ENCODE results near the gene CRHR2. TPM values are rescaled to one million over a fixed set of nuclear protein-coding genes. Genes with fewer than 3 reads are reported as not detected.

CRHR2 gene
- total RNA-seq, result not detected in 2 replicates
- not detected in 2 replicates for polyA plus RNA-seq
- not detected in 2 replicates for polyA plus RNA-seq (2012)
- not detected in 2 replicates for polyA minus RNA-seq (ENCODE audit: low replicate concordance)

GRCh38 chr7:30682212-30683083 lies at the start of gene CRHR2:
Gene CRHR2, minus strand, starts transcription at chr7:30682456. Its CDS starts 176 bp downstream, at chr7:30682280.
- H3K79me2 ChIP-seq (ENCODE audit: control insufficient read depth, insufficient read depth, low read length), result no peaks in the 10 kb centered on the region
- H3K9ac ChIP-seq (ENCODE audit: insufficient read depth, low read length), result no peak within 1 kb of the TSS
- TF ChIP-seq EZH2 (IDR thresholded peaks at IDR 0.05; ENCODE audit: low read length, missing control alignments), result no peak
- TF ChIP-seq, protein P1, sequence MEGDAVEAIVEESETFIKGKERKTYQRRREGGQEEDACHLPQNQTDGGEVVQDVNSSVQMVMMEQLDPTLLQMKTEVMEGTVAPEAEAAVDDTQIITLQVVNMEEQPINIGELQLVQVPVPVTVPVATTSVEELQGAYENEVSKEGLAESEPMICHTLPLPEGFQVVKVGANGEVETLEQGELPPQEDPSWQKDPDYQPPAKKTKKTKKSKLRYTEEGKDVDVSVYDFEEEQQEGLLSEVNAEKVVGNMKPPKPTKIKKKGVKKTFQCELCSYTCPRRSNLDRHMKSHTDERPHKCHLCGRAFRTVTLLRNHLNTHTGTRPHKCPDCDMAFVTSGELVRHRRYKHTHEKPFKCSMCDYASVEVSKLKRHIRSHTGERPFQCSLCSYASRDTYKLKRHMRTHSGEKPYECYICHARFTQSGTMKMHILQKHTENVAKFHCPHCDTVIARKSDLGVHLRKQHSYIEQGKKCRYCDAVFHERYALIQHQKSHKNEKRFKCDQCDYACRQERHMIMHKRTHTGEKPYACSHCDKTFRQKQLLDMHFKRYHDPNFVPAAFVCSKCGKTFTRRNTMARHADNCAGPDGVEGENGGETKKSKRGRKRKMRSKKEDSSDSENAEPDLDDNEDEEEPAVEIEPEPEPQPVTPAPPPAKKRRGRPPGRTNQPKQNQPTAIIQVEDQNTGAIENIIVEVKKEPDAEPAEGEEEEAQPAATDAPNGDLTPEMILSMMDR (conservative IDR thresholded peaks at IDR 0.05 in 1 of 2, IDR thresholded peaks at IDR 0.05 in 1 of 2; ENCODE audit: low read depth in 1 of 2, low read length in 2 of 2), result peak in 1 of 2 donors; percentile 12
- no peaks in the 10 kb centered on the region for H3K4me1 ChIP-seq (ENCODE audit: control insufficient read depth, extremely low read depth, insufficient read depth, low read length)
- DNase-seq (ENCODE audit: low read depth in 2 of 2), result no peak
- H3K4me3 ChIP-seq (replicated peaks in 1 of 4; ENCODE audit: control extremely low read depth in 1 of 4, insufficient read depth in 1 of 4, low read depth in 3 of 4, low read length in 4 of 4), result peak within 1 kb of the TSS in 1 of 4 experiments; percentile 7
- no peaks in the 10 kb centered on the region for H3K9me3 ChIP-seq (ENCODE audit: control insufficient read depth, insufficient read depth, low read depth, low read length)
- H2AFZ ChIP-seq (ENCODE audit: low read length), result no peak within 1 kb of the TSS
- H3K36me3 ChIP-seq (ENCODE audit: control insufficient read depth, insufficient read depth, low read length), result no peaks in the 10 kb centered on the region
- H3K27me3 ChIP-seq (ENCODE audit: control insufficient read depth, insufficient read depth, low read length), result peaks cover 61% of the 10 kb centered on the region
- no peak within 1 kb of the TSS for H3K27ac ChIP-seq (ENCODE audit: insufficient read depth, low read length)
- no peaks in the 10 kb centered on the region for H4K20me1 ChIP-seq (ENCODE audit: control insufficient read depth, extremely low read depth, insufficient read depth, low read length)
- H3K4me2 ChIP-seq (ENCODE audit: extremely low read depth, insufficient read depth, low read length), result no peak within 1 kb of the TSS

DNA sequence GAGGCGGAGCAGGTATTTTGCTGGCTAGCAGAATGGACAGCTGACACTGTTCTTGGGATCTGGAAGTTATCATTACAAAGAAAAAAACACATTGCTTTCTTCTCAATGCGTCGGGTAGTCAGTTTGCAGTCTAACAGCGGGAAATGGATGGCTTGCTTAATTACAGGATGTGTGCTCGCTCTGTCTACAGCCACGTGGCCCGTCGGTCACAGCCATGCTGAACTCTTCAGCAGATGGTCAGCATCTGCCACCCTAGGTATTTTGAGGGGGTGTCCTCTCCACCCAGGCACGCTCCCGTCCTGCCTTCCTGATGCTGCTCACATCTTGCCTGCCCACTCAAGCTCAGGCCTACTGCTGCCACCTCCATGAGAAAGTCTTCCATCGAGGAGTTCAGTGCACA lies 49.3 kb upstream of the CRHR2 start:
- no peak for TF ChIP-seq EZH2 (IDR thresholded peaks at IDR 0.05; ENCODE audit: low read length, missing control alignments)
- TF ChIP-seq, protein P1 (conservative IDR thresholded peaks at IDR 0.05 in 1 of 2, IDR thresholded peaks at IDR 0.05 in 1 of 2; ENCODE audit: low read depth in 1 of 2, low read length in 2 of 2), result no peak
- Histone ChIP-seq H3K27me3 (ENCODE audit: control insufficient read depth, insufficient read depth, low read length) (peaks cover 12% of the 10 kb centered on the region), H3K27ac (ENCODE audit: insufficient read depth, low read length) (no peak overlapping the region), H3K4me3 (replicated peaks in 1 of 4; ENCODE audit: control extremely low read depth in 1 of 4, insufficient read depth in 1 of 4, low read depth in 3 of 4, low read length in 4 of 4) (no peak overlapping the region), H3K9ac (ENCODE audit: insufficient read depth, low read length) (no peak overlapping the region), H3K4me1 (ENCODE audit: control insufficient read depth, extremely low read depth, insufficient read depth, low read length) (no peaks in the 10 kb centered on the region), H4K20me1 (ENCODE audit: control insufficient read depth, extremely low read depth, insufficient read depth, low read length) (no peaks in the 10 kb centered on the region), H3K79me2 (ENCODE audit: control insufficient read depth, insufficient read depth, low read length) (no peaks in the 10 kb centered on the region), H2AFZ (ENCODE audit: low read length) (no peak overlapping the region), H3K4me2 (ENCODE audit: extremely low read depth, insufficient read depth, low read length) (no peak overlapping the region), H3K9me3 (ENCODE audit: control insufficient read depth, insufficient read depth, low read depth, low read length) (no peaks in the 10 kb centered on the region), H3K36me3 (ENCODE audit: control insufficient read depth, insufficient read depth, low read length) (no peaks in the 10 kb centered on the region)
- no peak for DNase-seq (ENCODE audit: low read depth in 2 of 2)

DNA sequence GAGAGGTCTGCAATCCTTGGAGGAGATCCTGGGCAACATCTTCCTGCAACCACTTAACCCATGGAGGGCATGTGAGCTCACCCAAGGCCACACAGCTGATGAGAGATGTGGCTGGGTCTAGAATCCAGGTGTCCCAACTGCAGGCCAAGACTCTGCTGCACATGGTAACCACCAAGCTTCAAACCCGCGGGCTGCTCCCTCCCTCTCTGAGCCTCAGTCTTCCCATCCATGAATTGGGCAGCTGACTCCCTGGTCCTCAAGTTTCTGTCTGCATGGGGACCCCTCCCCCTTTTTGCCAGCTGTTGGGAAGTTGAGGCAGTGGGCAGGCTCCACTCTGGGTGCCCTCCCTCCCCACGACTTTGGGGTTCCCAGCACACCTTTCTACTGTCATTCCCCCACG lies 48.7 kb upstream of the CRHR2 start:
- Histone ChIP-seq H3K27ac (ENCODE audit: insufficient read depth, low read length) (no peak overlapping the region), H3K4me2 (ENCODE audit: extremely low read depth, insufficient read depth, low read length) (no peak overlapping the region), H3K27me3 (ENCODE audit: control insufficient read depth, insufficient read depth, low read length) (peaks cover 12% of the 10 kb centered on the region)

More for the DNA sequence above, 48.7 kb upstream of the CRHR2 start:
- no peaks in the 10 kb centered on the region for H3K36me3 ChIP-seq (ENCODE audit: control insufficient read depth, insufficient read depth, low read length)
- no peak overlapping the region for H3K4me3 ChIP-seq (replicated peaks in 1 of 4; ENCODE audit: control extremely low read depth in 1 of 4, insufficient read depth in 1 of 4, low read depth in 3 of 4, low read length in 4 of 4)
- TF ChIP-seq EZH2 (IDR thresholded peaks at IDR 0.05; ENCODE audit: low read length, missing control alignments), result no peak
- TF ChIP-seq, protein P1 (conservative IDR thresholded peaks at IDR 0.05 in 1 of 2, IDR thresholded peaks at IDR 0.05 in 1 of 2; ENCODE audit: low read depth in 1 of 2, low read length in 2 of 2), result no peak
- no peaks in the 10 kb centered on the region for H3K9me3 ChIP-seq (ENCODE audit: control insufficient read depth, insufficient read depth, low read depth, low read length)
- DNase-seq (ENCODE audit: low read depth in 2 of 2), result no peak
- H4K20me1 ChIP-seq (ENCODE audit: control insufficient read depth, extremely low read depth, insufficient read depth, low read length), result no peaks in the 10 kb centered on the region
- no peak overlapping the region for H2AFZ ChIP-seq (ENCODE audit: low read length)
- no peaks in the 10 kb centered on the region for H3K4me1 ChIP-seq (ENCODE audit: control insufficient read depth, extremely low read depth, insufficient read depth, low read length)
- H3K79me2 ChIP-seq (ENCODE audit: control insufficient read depth, insufficient read depth, low read length), result no peaks in the 10 kb centered on the region
- H3K9ac ChIP-seq (ENCODE audit: insufficient read depth, low read length), result no peak overlapping the region

Data from fibroblast of lung (primary cell).